Embryonic facial prominence (tissue), 1 donor: ENCODE results near the gene MOV10L1.
"Not testable (repeated sequence)": the region's sequence is repeated elsewhere in the genome, so short reads cannot be mapped to it uniquely, and the experiment has no call there.

Experiments
- DNase-seq: peaks from one replicate; pipeline ENCODE4 v3.0.0-alpha.2; 2016; ENCODE audit errors: extremely low spot score

Gene MOV10L1

DNA sequence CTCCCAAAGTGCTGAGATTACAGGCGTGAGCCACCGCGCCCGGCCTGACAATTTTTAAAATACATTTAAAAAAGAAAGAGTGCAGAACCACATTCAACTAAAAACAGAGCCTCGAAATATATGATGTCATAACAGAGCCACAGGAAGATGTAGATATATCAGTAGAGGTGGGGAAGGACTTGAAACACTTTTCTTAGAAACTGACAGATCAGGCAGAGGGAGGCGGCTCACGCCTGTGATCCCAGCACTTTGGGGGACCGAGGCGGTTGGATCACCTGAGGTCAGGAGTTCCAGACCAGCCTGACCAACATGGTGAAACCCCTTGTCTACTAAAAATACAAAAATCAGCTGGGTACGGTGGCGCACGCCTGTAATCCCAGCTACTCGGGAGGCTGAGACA is 11.6 kb upstream of the MOV10L1 start:
- DNase-seq, result no peak

DNA sequence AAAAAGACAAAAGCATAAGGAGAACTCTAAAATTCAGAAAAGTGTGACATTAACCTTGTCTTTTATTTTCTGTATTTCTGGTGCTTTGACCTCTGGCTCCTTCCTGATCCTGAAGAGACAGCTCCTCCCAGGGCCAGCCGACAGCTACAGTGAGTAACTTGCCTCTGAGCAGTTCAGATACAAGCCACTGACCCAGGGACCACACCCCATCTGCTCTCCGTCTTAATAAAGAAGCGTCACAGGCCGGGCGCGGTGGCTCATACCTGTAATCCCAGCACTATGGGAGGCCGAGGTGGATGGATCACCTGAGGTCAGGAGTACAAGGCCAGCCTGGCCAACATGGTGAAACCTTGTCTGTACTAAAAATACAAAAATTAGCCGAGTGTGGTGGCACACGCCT is 11.0 kb upstream of the MOV10L1 start:
- DNase-seq, result no peak

DNA sequence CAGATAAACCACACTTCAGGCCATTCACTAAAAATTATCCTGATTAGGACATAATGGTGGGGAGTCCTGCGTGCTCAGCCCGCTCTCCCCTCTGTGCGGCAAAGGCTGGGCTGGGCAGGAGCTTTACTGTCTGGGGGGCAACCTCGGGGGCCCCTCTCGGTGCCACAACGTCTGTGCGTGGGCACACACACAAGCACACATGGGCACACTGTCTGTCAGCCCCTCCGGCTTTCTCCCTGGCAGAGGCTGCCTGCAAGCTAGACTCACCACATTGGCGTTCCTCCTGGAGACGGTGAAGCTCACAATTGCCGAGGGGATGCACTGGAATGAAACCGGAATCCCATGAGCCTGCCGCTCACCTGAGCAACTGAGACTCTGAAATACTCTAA is 9.7 kb upstream of the MOV10L1 start:
- DNase-seq, result no peak

DNA sequence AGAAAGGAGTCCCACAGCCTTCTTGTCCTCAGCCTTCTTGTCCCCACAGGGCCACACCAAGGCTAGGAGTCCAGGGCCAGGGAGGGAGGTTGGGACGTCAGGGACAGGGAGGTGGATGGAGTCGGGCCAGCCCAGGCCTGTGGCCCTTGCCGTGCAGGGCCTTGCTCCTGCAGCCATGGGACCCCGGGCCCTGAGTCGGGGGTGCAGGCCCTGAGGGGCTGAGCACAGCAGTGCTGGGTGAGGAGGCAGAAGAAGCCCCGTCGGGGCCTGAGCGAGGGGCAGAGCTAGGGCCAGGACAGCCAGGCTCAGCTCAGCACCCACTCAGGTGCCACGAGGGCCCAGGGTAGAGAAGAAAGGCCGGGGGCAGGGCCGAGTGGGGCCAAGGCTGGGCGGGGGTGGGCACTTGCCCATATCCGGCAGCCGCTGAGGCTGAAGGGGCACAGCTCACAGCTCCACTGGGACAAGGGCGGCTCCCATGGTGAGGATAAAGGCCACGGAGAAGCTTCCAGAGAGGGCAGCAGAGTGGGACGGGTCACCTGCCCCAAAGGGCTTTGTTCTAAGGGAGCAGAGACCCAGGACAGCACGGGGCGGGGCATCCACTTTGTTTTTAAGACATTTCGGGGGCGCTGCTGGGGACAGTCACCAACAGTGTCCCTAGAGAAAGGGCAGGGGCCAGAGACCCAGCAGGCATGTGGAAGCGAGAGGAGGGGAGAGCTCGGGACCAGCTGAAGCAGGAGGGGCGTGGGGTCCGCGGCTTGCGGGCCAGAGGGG is 8.2 kb upstream of the MOV10L1 start:
- no peak for DNase-seq

DNA sequence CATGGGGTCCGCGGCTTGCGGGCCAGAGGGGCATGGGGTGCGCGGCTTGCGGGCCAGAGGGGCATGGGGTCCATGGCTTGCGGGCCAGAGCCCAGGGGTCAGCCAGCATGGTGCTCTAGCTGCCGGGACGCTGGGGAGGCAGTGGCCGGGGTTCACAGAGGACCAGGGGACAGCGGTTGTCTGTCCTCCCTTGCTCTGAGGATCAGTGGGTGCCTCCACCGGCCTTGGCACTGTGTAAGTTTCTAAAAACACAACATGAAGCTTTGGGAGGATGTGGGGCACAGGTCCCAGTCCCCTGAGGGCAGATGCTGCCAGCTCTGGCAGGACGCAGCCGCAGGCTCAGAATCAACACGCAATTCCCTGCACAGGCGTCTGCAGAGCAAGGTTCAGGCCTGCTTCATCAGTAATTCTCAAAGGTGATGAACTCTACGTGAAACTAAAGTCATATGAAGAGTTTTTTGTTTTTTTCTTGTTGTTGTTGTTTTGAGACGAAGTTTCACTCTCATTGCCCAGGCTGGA is 7.5 kb upstream of the MOV10L1 start:
- DNase-seq, result no peak

DNA sequence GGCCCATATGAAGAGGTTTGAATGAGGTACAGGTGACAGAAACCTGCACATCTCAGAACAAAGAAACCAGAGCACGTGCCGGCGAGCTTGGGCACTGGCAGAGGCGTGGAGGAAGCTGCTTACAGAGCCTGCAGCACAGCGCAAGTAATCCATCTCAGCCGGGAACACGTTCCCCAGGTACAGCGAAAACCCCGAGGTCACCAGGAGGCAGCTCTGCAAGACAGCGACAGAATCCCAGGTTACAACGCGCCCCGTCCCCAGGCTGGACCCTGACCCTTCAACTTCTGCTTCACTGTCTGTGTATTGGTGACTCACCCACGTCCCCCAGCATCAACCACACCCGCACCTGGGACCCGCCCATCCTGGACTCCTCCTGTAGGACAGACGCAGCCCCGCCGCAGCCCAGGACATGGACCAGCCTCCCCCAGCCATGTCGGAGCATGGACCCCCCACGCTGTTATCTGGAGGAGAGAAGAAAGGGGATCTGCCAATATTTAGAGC is 6.8 kb upstream of the MOV10L1 start:
- no peak for DNase-seq

DNA sequence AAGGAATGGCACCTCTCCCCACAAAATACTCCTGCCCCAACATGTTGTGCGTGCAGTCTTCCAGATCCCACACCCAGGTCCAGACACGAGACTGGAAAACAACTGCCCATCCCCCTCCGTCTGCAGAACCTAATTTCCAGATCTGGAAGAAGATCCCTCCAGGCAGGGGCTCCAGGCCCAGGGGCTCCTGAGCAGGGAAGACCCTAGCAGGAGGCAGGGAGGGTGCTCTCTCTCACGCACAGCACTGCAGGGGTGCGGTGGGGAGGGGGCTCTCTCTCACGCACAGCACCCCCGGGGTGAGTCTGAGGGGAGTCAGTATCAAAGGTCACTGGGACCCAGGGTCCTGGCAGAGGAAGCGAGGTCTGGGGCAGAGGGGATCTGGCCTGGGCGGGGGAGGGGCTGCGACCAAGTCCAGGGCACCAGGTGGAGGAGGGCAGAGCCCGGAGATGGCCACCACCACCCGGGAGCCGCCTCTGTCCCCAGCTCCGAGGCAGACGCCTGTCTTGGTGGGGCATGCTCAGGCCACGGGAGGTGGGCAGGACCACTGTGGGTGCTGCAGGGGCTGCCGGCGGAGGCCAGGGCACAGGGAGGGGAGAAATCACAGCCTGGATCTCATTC is 6.2 kb upstream of the MOV10L1 start:
- DNase-seq, result no peak

DNA sequence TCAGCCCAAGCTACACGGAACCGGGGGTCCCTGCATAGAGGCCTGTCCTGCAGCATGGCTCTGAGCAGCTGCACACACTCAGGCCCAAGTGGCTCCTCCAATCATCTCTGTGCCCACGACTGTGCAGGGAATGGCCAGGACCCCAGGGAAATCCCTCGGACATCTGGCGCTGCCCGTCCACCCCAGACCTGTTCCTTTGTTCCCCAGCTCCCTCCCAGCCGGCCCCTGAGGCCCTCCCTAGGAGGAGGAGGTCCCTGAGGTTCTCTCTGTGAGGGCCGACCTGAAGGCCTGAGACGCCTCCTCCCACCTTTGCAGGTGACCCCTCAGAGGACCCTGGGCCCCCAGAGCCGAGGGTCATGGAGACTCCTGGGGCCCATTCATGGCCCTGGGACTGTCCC is 5.7 kb upstream of the MOV10L1 start:
- no peak for DNase-seq

DNA sequence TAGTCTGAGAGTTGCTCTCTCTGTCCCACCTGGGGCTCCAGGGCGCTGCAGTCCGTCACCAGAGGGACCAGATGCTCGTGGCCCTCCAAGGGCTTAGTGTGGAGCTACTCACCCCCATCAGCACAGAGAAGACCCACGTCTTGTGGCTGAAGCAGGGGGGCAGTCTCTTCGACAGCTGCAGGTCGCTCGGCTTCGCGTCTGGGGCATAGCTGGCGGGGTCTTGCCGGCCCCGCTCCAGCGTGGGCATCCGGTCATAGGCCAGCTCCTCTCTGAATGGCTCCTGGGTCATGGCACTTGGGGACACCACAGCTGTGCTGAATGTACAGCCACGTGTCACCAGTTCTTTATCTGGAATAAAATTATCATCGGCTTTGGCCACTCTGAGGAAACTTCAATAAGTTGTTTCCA is 5.2 kb upstream of the MOV10L1 start:
- DNase-seq, result no peak

DNA sequence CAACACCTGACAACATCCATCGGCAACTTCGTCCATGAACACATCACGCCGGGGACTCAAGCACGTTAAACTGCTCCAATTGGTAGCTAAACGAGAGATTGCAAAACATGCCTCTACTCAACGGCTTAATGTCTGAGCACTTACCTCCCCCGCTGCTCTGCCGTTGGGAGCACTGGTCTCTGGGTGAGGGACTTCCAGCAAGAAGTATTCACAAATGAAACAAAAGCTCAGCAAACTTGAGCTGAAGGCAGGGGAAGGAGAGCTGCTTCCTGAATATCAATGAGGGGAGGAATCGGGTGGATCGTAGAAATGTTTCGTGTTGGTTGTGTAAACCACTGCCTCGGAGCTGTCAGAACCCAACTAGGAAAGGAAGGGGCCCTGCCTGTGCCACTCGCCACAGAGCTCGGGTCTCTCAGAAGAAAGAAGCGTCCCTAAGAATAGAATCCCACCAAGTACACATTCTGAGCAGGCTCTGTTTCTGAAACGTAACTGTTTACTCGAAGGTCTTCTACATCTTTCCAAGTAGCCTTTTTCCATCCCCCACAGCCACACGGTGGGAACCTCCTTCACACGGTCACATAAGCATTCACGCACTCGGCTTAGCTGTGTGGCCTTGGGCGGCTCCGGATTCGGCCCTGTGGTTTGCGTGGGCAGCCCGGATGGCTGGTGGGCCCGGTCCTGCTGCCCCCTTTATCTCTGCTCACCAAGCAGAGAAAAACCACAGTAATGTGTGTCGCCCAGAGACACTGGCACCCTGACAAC is 4.4 kb upstream of the MOV10L1 start, which contains the start of gene MLC1:
Gene MLC1 (minus strand): TSS at position 216 of the 762 bp plus-strand sequence. CDS start 524 bp downstream, outside the sequence.
- DNase-seq, result no peak

DNA sequence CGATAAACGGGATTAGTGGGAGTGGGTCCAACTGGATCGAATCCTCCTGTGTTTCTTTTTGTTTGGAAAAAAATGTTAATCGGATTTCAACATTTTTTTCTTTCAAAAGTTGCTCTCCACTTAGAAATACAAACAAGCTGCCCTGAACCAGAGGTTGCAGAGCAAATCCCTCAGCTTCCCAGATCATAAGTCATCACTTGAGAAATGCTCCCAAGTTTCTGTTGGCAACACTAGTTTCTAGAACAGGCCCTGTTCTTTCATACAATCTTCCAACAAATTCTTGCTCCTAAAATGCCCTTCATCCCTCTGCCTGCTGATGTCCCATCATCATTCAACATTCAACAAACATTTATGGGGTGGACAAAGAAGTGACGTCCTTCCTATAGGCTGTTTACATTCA is 3.3 kb upstream of the MOV10L1 start:
- no peak for DNase-seq

DNA sequence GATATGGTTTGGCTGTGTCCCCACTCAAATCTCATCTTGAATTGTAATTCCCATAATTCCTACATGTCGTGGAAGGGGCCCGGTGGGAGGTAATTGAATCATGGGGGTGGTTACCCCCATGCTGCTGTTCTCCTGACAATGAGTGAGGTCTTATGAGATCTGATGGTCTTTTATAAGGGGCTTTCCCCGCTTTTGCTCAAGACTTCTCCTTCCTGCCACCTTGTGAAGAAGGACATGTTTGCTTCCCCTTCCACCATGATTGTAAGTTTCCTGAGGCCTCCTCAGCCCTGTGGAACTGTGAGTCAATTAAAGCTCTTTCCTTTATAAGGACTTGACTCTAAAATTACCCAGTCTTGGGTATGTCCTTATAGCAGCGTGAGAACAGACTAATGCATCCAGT is 2.8 kb upstream of the MOV10L1 start:
- not testable (repeated sequence) for DNase-seq

DNA sequence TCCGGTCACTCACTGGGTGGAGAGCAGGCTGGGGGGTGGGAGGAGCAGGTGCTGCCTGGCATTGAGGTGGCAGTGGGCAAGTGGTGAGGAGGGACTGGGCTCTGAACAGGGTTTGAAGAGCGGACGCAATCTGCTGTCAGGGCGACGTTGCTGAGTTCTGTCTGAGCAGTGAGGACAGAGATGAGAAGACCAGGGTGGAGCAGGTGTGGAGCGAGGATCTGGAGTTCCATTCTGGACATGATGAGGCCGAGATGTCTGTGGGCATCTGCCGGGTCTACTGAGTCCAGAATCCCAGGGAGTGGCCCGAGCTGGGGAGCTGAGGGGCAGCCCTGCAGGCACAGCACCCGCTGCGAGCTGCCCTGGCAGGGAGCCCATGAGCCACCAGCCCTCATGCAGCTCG is 2.2 kb upstream of the MOV10L1 start:
- DNase-seq, result no peak

DNA sequence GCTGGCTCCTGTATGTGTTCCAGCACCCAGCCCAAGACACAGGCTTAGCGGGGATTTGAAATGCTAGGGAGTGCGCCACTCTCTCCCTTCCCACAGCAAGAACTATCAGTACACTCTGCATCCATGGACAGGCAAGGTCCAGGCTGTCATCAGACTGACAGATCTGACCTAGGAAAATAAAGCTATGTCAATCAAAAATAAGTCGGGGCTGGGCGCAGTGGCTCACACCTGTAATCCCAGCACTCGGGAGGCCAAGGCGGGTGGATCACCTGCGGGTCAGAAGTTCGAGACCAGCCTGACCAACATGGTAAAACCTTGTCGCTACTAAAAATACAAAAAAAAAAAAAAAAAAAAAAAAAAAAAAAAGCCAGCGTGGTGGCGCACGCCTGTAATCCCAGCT is 1.7 kb upstream of the MOV10L1 start:
- DNase-seq, result no peak

DNA sequence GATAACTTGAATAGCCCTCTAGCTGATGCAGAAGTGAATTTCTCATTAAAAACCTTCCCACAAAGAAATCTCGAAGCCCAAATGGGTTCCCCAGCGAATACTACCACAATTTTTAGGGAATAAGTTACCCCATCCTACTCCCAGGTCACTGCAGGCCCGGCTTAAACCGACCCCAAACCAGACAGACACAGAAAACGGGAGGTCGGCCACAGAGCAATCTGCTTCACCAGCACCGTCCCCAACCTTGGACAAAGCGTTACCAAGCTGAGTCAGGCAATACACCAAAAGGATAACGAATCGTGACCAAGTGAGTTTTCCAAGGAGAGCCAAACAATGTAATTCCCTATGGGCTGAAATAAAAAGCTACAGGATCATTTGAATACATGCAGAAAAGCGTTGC is 575 bp upstream of the MOV10L1 start:
- no peak for DNase-seq

DNA sequence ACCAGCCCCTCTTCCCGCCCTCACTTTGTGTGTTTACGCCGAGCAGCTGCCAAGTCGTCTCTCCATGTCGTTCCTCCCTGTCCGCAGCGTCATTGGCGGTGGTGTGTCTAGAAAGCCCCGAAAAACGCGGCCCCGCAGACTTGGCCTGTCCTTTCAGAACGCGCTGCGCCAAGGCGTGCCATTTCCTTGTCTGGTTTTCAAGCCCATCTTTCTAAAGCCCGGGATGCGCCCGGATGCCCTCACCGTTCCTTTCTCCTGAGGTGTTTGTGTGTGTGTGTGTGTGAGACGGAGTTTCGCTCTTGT is 557 bp downstream of the MOV10L1 start:
- DNase-seq, result no peak

DNA sequence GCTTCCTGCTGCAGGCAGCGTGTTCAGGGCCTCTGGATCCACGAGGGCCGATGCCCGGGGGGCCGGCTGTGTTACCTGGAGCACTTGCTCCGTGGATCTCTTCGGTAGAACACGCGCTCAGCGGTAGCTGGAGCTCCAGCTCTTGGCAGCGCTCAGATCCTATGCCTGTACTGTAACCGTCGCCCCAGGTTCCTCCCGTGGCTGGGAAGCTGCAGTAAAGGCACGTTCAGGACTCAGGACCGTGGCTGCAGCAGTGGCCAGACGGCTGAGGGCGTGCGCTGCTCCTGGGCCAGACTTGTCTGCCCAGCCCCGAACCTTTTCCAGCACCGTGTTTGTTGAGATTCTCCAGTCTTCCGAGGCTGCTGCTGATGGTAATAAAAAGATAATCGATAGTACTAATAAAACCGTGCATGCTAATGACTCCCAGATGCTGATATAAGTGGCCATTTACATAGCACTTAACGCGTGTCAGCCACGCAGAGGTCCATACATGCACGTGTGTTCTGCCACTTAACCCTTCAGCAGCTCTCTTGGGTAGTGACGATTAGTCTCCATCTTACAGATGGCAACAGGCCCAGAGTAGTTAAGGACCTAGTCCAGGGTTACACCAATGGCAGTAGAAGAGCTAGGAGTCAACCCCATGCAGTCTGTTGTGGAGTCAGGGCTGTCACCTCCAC is 1.4 kb downstream of the MOV10L1 start:
- no peak for DNase-seq

DNA sequence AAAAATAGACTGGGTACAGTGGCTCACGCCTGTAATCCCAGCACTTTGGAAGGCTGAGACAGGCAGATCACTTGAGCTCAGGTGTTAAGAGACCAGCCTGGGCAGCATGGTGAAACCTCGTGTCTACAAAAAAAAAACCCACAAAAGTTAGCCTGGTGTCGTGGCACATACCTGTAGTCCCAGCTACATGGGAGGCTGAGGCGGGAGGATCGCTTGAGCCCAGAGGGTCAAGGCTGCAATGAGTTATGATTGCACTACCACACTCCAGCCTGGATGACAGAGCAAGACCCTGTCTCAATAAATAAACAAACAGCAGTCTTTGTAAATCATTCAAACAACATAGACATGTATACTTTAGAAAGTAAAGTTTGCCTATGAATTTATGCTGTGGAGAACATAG is 2.5 kb downstream of the MOV10L1 start:
- no peak for DNase-seq

DNA sequence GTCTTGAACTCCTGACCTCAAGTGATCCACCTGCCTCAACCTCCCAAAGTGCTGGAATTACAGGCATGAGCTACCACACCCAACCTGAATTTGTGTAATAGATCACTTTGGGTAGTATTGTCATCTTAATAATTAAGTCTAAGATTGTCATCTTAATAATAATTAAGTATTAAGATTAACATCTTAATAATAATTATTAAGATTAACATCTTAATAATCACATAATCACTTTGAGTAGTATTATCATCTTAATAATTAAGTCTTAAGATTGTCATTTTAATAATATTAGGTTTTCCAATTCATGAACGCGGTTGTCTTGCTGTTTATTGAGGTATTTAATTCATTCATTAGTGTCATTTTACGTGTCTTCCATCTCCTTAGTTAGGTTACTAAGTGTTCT is 8.2 kb downstream of the MOV10L1 start:
- DNase-seq, result no peak

DNA sequence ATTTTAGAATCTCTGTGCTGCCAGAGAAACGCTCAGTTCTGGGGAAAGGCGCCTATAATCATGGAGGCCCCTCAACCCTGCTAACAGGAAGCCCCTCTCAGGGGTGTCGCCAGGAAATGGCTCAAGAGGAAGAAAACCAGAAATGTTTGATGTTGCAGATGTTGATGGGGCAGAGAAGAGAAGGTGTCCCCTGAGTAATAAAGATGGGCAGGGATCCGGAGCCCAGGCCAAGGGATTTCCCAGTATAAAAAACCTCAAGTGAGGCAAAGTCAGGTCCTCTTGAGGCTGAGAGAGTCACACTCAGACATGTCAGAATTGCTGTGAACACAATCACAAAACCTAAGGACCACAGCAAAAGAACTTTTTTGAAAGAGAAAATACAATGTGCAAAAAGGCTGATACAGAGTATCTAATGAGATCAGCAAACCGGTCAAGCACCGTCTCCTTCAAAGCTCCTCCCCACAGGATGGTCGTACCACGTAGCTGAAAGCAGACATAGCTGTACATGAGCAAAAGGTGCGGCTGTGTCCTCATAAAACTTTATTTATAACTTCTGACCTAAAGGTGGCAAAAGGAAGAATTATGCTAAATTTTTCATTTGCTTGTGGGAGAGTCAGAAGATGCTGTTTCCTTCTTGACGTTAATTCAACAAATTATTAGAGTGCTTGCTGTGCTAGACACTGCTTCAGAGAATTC is 12.2 kb downstream of the MOV10L1 start:
- no peak for DNase-seq

DNA sequence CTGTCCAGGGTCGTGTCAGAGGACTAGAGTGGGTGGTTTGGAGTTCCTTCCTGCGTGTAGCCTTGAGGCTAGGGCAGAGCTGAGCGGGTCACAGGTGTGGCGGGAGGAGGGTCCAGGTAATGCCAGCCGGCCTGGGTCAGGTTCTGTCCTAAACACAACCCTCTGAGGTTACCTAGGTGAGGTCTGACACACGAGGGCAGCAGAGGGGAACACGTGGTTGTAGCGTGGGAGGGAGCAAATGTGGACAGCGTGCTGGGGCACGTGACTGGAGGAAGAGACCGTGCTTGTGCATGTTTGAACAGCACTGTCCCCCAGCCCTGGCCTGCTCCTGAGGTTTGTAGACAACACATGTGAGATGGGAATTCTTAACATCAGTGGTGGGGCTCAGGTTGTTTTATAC is 13.1 kb downstream of the MOV10L1 start:
- DNase-seq, result no peak
